HepG2 (cell line): Measurements from ENCODE around the gene POLE4. TPM values are rescaled to one million over a fixed set of nuclear protein-coding genes. Genes with fewer than 3 reads are reported as not detected.

Source experiments
- CCAR2 ChIP-seq: fragments of 200-400 bp; formaldehyde crosslinking; optimal IDR thresholded peaks from 2 replicates; pipeline ENCODE3; 2018; ENCODE audit warnings: low read depth, mild to moderate bottlenecking, low read length, moderate library complexity
- CENPT ChIP-seq: sonication (generic); formaldehyde crosslinking; IDR thresholded peaks from 2 replicates; pipeline ENCODE4 v1.8.0; 2022; ENCODE audit warnings: low read depth, mild to moderate bottlenecking, moderate library complexity, missing genetic modification reagents
- DNMT1 ChIP-seq: sonication (generic); formaldehyde crosslinking; IDR thresholded peaks from 2 replicates; pipeline ENCODE4 v1.5.1; 2020; ENCODE audit warnings: mild to moderate bottlenecking, missing genetic modification reagents
- EHMT2 ChIP-seq: fragments of 200-600 bp; sonication (generic); IDR thresholded peaks from 2 replicates; pipeline ENCODE4 v1.7.0; 2017; ENCODE audit warnings: antibody characterized with exemption, low read depth, low read length, borderline replicate concordance
- FOXP1 ChIP-seq, 2 experiments: fragments of 450-650 bp in 1 of 2; IDR thresholded peaks; 2 replicates each; pipeline ENCODE4 v1.6.1; 2017 to 2018; ENCODE audit warnings: antibody characterized with exemption in 1 of 2
- NFIC ChIP-seq: IDR thresholded peaks from 2 replicates; pipeline ENCODE4 v1.6.1; 2012; ENCODE audit warnings: mild to moderate bottlenecking, low read length, inconsistent platforms
- NFRKB ChIP-seq: fragments of 450-650 bp; IDR thresholded peaks from 2 replicates; pipeline ENCODE4 v1.6.1; 2017
- POLR2A ChIP-seq, 2 experiments: IDR thresholded peaks; 2 replicates each; pipeline ENCODE4 v1.6.1; 2011; ENCODE audit warnings: low read depth in 2 of 2, low read length in 2 of 2, mild to moderate bottlenecking in 1 of 2, moderate library complexity in 1 of 2; ENCODE audit not compliant: insufficient read depth in 1 of 2
- SOX5 ChIP-seq: IDR thresholded peaks from 2 replicates; pipeline ENCODE4 v1.6.1; 2016; ENCODE audit warnings: borderline replicate concordance
- SRSF9 ChIP-seq: fragments of 200-400 bp; formaldehyde crosslinking; IDR thresholded peaks from 2 replicates; pipeline ENCODE4 v1.6.1; 2018; ENCODE audit warnings: borderline replicate concordance, mild to moderate bottlenecking, low read depth, low read length; ENCODE audit not compliant: insufficient read depth, poor library complexity, severe bottlenecking
- ZNF451 ChIP-seq: sonication (generic); formaldehyde crosslinking; IDR thresholded peaks from 2 replicates; pipeline ENCODE4 v1.5.0; 2020; ENCODE audit warnings: mild to moderate bottlenecking, missing genetic modification reagents
- ZNF510 ChIP-seq: sonication (generic); formaldehyde crosslinking; IDR thresholded peaks from 2 replicates; pipeline ENCODE4 v1.4.0; 2020; ENCODE audit warnings: low read depth, mild to moderate bottlenecking, missing genetic modification reagents
- ZNF724P ChIP-seq: sonication (generic); formaldehyde crosslinking; IDR thresholded peaks from 2 replicates; pipeline ENCODE4 v1.8.0; 2022; ENCODE audit warnings: missing genetic modification reagents, borderline replicate concordance
- ZNF75D ChIP-seq: sonication (generic); formaldehyde crosslinking; IDR thresholded peaks from 2 replicates; pipeline ENCODE4 v1.8.1; 2023; ENCODE audit warnings: missing genetic modification reagents, mild to moderate bottlenecking, borderline replicate concordance
- ZNF761 ChIP-seq: sonication (generic); formaldehyde crosslinking; conservative IDR thresholded peaks from 2 replicates; pipeline ENCODE4 v1.4.0; 2020; ENCODE audit warnings: mild to moderate bottlenecking, missing genetic modification reagents
- ZNF780A ChIP-seq: sonication (generic); formaldehyde crosslinking; IDR thresholded peaks from 2 replicates; pipeline ENCODE4 v1.8.0; 2022; ENCODE audit warnings: mild to moderate bottlenecking, missing genetic modification reagents, moderate library complexity
- ZNF792 ChIP-seq: IDR thresholded peaks from 2 replicates; pipeline ENCODE4 v1.6.1; 2016
- polyA plus RNA-seq, 8 experiments: library from polyadenylated mRNA; depleted of rRNA in 3 of 8; stranded (reverse) in 7 of 8; unstranded in 1 of 8; fragments of >200 nt; fragmentation: Illumina TruSeq in 4 of 8; extraction: Trizol in 4 of 8; gene quantifications; 2 replicates each; pipeline versions ENCODE4 v1.2.1 to v1.2.3, GENCODE V29; 2011 to 2016; ENCODE audit warnings: low read depth in 4 of 8, missing spikeins in 1 of 8, mixed read lengths in 1 of 8; ENCODE audit not compliant: insufficient read depth in 1 of 8
- total RNA-seq, 5 experiments: library from RNA; depleted of rRNA; stranded (reverse); fragments of >200 nt; fragmentation: Illumina TruSeq; extraction: Trizol; gene quantifications; 2 replicates each; pipeline ENCODE4 v1.2.3, GENCODE V29; 2016; ENCODE audit warnings: low read depth in 1 of 5
- TF ChIP-seq, protein P1 (sequence below): sonication (generic); formaldehyde crosslinking; IDR thresholded peaks from 2 replicates; pipeline ENCODE4 v1.4.0; 2020; ENCODE audit warnings: missing genetic modification reagents
- TF ChIP-seq, protein P2 (sequence below): sonication (generic); formaldehyde crosslinking; conservative IDR thresholded peaks from 2 replicates; pipeline ENCODE4 v1.8.0; 2022; ENCODE audit warnings: mild to moderate bottlenecking, moderate library complexity, missing genetic modification reagents
- TF ChIP-seq, protein P3 (sequence below): sonication (generic); formaldehyde crosslinking; IDR thresholded peaks from 2 replicates; pipeline ENCODE4 v1.5.0; 2020; ENCODE audit warnings: mild to moderate bottlenecking, missing genetic modification reagents, borderline replicate concordance
- TF ChIP-seq, protein P4 (sequence below): IDR thresholded peaks from 2 replicates; pipeline ENCODE4 v1.6.1; 2016; ENCODE audit warnings: missing biosample characterization, missing genetic modification reagents, low read depth
- TF ChIP-seq, protein P5 (sequence below): IDR thresholded peaks from 2 replicates; pipeline ENCODE4 v1.6.1; 2012; ENCODE audit warnings: inconsistent platforms
- TF ChIP-seq, protein P6 (sequence below): IDR thresholded peaks from 2 replicates; pipeline ENCODE4 v1.6.1; 2016; ENCODE audit warnings: mild to moderate bottlenecking

The POLE4 gene
- total and polyA plus RNA-seq, 2 of the 13 experiments (the other 11 are each of a cell fraction or from before 2014, with no cell fraction given): 106 to 116 TPM

DNA sequence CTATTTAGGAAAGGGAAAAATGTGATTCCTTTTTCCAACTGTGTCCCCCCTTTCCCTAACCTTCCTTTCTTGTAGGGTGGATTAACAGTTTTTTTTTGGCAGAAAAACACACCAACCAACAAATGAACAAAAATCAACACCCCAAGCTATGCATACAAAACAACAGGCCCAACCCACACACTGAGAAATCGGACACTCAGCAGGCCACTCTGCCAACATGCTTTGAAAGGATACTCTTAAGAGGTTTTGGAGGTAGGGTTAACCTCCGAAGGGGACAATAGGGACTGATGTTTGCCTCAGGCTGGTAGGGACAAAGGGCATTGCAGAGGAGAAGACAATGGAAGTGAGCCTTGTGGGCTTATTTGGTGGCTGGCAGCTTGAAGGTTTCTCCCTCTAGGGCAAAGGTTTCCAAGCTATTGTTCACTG lies 33.1 kb upstream of the POLE4 start (continued):
- TF ChIP-seq, protein P1, sequence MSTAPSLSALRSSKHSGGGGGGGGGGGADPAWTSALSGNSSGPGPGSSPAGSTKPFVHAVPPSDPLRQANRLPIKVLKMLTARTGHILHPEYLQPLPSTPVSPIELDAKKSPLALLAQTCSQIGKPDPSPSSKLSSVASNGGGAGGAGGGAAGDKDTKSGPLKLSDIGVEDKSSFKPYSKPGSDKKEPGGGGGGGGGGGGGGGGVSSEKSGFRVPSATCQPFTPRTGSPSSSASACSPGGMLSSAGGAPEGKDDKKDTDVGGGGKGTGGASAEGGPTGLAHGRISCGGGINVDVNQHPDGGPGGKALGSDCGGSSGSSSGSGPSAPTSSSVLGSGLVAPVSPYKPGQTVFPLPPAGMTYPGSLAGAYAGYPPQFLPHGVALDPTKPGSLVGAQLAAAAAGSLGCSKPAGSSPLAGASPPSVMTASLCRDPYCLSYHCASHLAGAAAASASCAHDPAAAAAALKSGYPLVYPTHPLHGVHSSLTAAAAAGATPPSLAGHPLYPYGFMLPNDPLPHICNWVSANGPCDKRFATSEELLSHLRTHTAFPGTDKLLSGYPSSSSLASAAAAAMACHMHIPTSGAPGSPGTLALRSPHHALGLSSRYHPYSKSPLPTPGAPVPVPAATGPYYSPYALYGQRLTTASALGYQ (CRISPR knock-in tag): no peak
- TF ChIP-seq, protein P2, sequence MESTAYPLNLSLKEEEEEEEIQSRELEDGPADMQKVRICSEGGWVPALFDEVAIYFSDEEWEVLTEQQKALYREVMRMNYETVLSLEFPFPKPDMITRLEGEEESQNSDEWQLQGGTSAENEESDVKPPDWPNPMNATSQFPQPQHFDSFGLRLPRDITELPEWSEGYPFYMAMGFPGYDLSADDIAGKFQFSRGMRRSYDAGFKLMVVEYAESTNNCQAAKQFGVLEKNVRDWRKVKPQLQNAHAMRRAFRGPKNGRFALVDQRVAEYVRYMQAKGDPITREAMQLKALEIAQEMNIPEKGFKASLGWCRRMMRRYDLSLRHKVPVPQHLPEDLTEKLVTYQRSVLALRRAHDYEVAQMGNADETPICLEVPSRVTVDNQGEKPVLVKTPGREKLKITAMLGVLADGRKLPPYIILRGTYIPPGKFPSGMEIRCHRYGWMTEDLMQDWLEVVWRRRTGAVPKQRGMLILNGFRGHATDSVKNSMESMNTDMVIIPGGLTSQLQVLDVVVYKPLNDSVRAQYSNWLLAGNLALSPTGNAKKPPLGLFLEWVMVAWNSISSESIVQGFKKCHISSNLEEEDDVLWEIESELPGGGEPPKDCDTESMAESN (CRISPR knock-in tag): 0 out of 2 replicates have a peak, but pooled peaks have one; percentile 56
- no peak for TF ChIP-seq SRSF9
- TF ChIP-seq NFIC: no peak
- TF ChIP-seq, protein P3, sequence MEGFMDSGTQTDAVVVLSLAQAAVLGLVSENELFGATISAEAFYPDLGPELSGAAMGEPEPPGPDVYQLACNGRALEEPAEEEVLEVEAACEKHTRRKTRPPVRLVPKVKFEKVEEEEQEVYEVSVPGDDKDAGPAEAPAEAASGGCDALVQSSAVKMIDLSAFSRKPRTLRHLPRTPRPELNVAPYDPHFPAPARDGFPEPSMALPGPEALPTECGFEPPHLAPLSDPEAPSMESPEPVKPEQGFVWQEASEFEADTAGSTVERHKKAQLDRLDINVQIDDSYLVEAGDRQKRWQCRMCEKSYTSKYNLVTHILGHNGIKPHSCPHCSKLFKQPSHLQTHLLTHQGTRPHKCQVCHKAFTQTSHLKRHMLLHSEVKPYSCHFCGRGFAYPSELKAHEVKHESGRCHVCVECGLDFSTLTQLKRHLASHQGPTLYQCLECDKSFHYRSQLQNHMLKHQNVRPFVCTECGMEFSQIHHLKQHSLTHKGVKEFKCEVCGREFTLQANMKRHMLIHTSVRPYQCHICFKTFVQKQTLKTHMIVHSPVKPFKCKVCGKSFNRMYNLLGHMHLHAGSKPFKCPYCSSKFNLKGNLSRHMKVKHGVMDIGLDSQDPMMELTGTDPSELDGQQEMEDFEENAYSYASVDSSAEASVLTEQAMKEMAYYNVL (CRISPR knock-in tag): peak; percentile 94
- TF ChIP-seq ZNF451 (CRISPR knock-in tag): no peak
- TF ChIP-seq ZNF761 (CRISPR knock-in tag): no peak
- TF ChIP-seq ZNF792: no peak
- no peak for TF ChIP-seq ZNF510
- TF ChIP-seq ZNF780A (CRISPR knock-in tag): no peak
- TF ChIP-seq, protein P4, sequence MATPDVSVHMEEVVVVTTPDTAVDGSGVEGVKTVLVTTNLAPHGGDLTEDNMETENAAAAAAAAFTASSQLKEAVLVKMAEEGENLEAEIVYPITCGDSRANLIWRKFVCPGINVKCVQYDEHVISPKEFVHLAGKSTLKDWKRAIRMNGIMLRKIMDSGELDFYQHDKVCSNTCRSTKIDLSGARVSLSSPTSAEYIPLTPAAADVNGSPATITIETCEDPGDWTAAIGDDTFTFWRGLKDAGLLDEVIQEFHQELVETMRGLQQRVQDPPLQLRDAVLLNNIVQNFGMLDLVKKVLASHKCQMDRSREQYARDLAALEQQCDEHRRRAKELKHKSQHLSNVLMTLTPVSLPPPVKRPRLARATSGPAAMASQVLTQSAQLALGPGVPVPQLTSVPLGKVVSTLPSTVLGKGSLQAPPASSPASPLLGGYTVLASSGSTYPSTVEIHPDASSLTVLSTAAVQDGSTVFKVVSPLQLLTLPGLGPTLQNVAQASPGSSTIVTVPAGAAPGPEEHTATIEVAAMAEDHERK (CRISPR knock-in tag): no peak
- peak; percentile 24; the same call in 1 of the 2 replicates for TF ChIP-seq ZNF724P
- TF ChIP-seq DNMT1: no peak
- TF ChIP-seq FOXP1 (IDR thresholded peaks at IDR 0.05): no peak
- no peak for TF ChIP-seq FOXP1 (CRISPR knock-in tag; IDR thresholded peaks at IDR 0.05)
- no peak for TF ChIP-seq EHMT2
- peak; percentile 86 for TF ChIP-seq SOX5
- no peak for TF ChIP-seq CENPT (CRISPR knock-in tag)
- no peak for TF ChIP-seq NFRKB
- no peak for TF ChIP-seq ZNF75D (CRISPR knock-in tag)
- TF ChIP-seq, protein P5, sequence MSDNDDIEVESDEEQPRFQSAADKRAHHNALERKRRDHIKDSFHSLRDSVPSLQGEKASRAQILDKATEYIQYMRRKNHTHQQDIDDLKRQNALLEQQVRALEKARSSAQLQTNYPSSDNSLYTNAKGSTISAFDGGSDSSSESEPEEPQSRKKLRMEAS: no peak
- TF ChIP-seq, protein P6, sequence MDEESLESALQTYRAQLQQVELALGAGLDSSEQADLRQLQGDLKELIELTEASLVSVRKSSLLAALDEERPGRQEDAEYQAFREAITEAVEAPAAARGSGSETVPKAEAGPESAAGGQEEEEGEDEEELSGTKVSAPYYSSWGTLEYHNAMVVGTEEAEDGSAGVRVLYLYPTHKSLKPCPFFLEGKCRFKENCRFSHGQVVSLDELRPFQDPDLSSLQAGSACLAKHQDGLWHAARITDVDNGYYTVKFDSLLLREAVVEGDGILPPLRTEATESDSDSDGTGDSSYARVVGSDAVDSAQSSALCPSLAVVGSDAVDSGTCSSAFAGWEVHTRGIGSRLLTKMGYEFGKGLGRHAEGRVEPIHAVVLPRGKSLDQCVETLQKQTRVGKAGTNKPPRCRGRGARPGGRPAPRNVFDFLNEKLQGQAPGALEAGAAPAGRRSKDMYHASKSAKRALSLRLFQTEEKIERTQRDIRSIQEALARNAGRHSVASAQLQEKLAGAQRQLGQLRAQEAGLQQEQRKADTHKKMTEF (CRISPR knock-in tag): no peak
- TF ChIP-seq POLR2A (IDR thresholded peaks at IDR 0.05; ENCODE audit: insufficient read depth in 1 of 2, low read depth in 2 of 2, low read length in 2 of 2): no peak
- no peak for TF ChIP-seq CCAR2
